Measurements from ENCODE around the gene LSM14A. TPM values are rescaled to one million over a fixed set of nuclear protein-coding genes. Genes with fewer than 3 reads are reported as not detected.

Gene LSM14A
- total RNA-seq, 2 experiments from 2014 or later, result 182 to 189 TPM

- Histone ChIP-seq H3K9me2 (ENCODE audit: insufficient read depth, low read length) (no peaks in the 10 kb centered on the region), H3K4me3 (ENCODE audit: low read depth, low read length, poor library complexity, severe bottlenecking) (no peak overlapping the region), H4K20me1 (ENCODE audit: insufficient read depth, low read length) (no peaks in the 10 kb centered on the region), H2AFZ (ENCODE audit: low read length) (no peak overlapping the region), H3K4me1 (ENCODE audit: insufficient read depth, low read length, poor library complexity, severe bottlenecking) (peaks cover 8% of the 10 kb centered on the region), H3K9me3 (ENCODE audit: low read length) (no peaks in the 10 kb centered on the region), H3K79me2 (ENCODE audit: insufficient read depth, low read depth, low read length) (peaks cover 11% of the 10 kb centered on the region; the same call in 1 of the 2 replicates), H3K27ac (ENCODE audit: low read depth, low read length, poor library complexity, severe bottlenecking) (no peak overlapping the region), H3K4me2 (ENCODE audit: low read length) (no peak overlapping the region), H3K36me3 (ENCODE audit: insufficient read depth, low read length) (no peaks in the 10 kb centered on the region)
- ChIA-PET CTCF (ENCODE audit: unreplicated experiment) (no interaction called here), POLR2A (no interaction called here)
- DNase-seq (ENCODE audit: low spot score), result no peak
- TF ChIP-seq EZH2phosphoT487 (IDR thresholded peaks at IDR 0.05; ENCODE audit: borderline replicate concordance, low read depth, low read length), result no peak
- TF ChIP-seq CTCF (conservative IDR thresholded peaks at IDR 0.05; ENCODE audit: low read length), result no peak
- intact Hi-C loops (cut with micrococcal nuclease; ENCODE audit: unreplicated experiment), result loop anchor here (5.0 kb wide), 1 partner anchor 53 kb away; no protein-coding TSS in a partner anchor
- no TSS peak for BruUV-seq (replicated peaks)
Observed at GRCh38 chr19:34259367-34260095, 87.2 kb downstream of the LSM14A start.

GRCh38 chr19:34260771-34261173 is 88.5 kb downstream of the LSM14A start:
- H3K4me2 ChIP-seq (ENCODE audit: low read length), result no peak overlapping the region
- ChIA-PET POLR2A (interaction anchor here (0.6 to 1.6 kb wide), 3 partner anchors 9 to 72 kb away, joined by 3 to 7 read pairs (median 4); no protein-coding TSS in a partner anchor), CTCF (ENCODE audit: unreplicated experiment) (interaction anchor here (1.4 kb wide), 1 partner anchor 9 kb away, joined by 11 read pairs; no protein-coding TSS in a partner anchor)
- H3K4me3 ChIP-seq (ENCODE audit: low read depth, low read length, poor library complexity, severe bottlenecking), result no peak overlapping the region
- no peaks in the 10 kb centered on the region for H3K4me1 ChIP-seq (ENCODE audit: insufficient read depth, low read length, poor library complexity, severe bottlenecking)
- H3K79me2 ChIP-seq (ENCODE audit: insufficient read depth, low read depth, low read length), result peaks cover 3% of the 10 kb centered on the region; the same call in 1 of the 2 replicates
- no TSS peak for BruUV-seq (replicated peaks)
- no peaks in the 10 kb centered on the region for H3K9me3 ChIP-seq (ENCODE audit: low read length)
- H2AFZ ChIP-seq (ENCODE audit: low read length), result no peak overlapping the region
- TF ChIP-seq EZH2phosphoT487 (IDR thresholded peaks at IDR 0.05; ENCODE audit: borderline replicate concordance, low read depth, low read length) (no peak), CTCF (conservative IDR thresholded peaks at IDR 0.05; ENCODE audit: low read length) (no peak)
- H3K9me2 ChIP-seq (ENCODE audit: insufficient read depth, low read length), result no peaks in the 10 kb centered on the region
- no peak overlapping the region for H3K27ac ChIP-seq (ENCODE audit: low read depth, low read length, poor library complexity, severe bottlenecking)
- DNase-seq (ENCODE audit: low spot score), result no peak
- H3K36me3 ChIP-seq (ENCODE audit: insufficient read depth, low read length), result no peaks in the 10 kb centered on the region
- intact Hi-C loops (cut with micrococcal nuclease; ENCODE audit: unreplicated experiment), result no loop called here
- no peaks in the 10 kb centered on the region for H4K20me1 ChIP-seq (ENCODE audit: insufficient read depth, low read length)

Measured in OCI-LY7 (cell line).